Measurements from ENCODE around the gene CDC16.

DNA sequence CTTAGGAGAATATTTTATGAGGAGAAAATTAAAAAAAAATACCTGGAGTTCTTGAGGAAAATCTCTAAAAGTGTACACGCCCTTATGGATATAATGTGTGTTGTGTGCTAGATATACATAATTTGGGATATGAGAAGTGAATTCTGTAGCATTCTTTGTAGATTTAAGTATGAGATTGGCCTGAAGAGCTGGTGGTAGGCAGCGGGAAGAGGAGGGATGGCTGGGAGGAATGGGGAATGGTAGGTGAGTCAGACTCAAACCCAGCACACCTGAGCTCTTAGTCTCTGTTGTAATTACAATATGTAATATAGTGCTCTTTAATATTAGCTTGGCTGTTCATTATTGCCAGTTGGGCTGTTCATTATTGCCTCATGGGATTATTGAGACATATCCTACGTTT, 86.6 kb downstream of the CDC16 start:
- TF ChIP-seq, protein P1, sequence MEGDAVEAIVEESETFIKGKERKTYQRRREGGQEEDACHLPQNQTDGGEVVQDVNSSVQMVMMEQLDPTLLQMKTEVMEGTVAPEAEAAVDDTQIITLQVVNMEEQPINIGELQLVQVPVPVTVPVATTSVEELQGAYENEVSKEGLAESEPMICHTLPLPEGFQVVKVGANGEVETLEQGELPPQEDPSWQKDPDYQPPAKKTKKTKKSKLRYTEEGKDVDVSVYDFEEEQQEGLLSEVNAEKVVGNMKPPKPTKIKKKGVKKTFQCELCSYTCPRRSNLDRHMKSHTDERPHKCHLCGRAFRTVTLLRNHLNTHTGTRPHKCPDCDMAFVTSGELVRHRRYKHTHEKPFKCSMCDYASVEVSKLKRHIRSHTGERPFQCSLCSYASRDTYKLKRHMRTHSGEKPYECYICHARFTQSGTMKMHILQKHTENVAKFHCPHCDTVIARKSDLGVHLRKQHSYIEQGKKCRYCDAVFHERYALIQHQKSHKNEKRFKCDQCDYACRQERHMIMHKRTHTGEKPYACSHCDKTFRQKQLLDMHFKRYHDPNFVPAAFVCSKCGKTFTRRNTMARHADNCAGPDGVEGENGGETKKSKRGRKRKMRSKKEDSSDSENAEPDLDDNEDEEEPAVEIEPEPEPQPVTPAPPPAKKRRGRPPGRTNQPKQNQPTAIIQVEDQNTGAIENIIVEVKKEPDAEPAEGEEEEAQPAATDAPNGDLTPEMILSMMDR (IDR thresholded peaks at IDR 0.05) = no peak
- TF ChIP-seq EZH2 (IDR thresholded peaks at IDR 0.05; ENCODE audit: borderline replicate concordance, insufficient read depth, low read depth, low read length, poor library complexity, severe bottlenecking) = no peak

All from B cell (primary cell).